Measurements from ENCODE around the gene COMMD9.

- TF ChIP-seq POLR2A (IDR thresholded peaks at IDR 0.05) (no peak), CTCF (IDR thresholded peaks at IDR 0.05) (no peak)
These were observed 11.4 kb upstream of the COMMD9 start for GRCh38 chr11:36300650-36301049.

Data from testis (tissue), 2 donors.